Erythroblast (primary cell): ENCODE data around the gene DSCAML1.
"Not testable (repeated sequence)": the region's sequence is repeated elsewhere in the genome, so short reads cannot be mapped to it uniquely, and the experiment has no call there.

Experiments
- DNase-seq, 2 experiments: peaks; one replicate each; lab custom pipeline; 2025; lab: John Stamatoyannopoulos, UW
- GATA1 ChIP-seq: IDR thresholded peaks from 2 replicates; pipeline ENCODE4 v1.6.1; 2011; ENCODE audit warnings: low read depth, mild to moderate bottlenecking, control low read depth, low read length, moderate library complexity
- POLR2A ChIP-seq: IDR thresholded peaks from 2 replicates; pipeline ENCODE4 v1.6.1; 2011; ENCODE audit warnings: mild to moderate bottlenecking, low read length

Gene DSCAML1

DNA sequence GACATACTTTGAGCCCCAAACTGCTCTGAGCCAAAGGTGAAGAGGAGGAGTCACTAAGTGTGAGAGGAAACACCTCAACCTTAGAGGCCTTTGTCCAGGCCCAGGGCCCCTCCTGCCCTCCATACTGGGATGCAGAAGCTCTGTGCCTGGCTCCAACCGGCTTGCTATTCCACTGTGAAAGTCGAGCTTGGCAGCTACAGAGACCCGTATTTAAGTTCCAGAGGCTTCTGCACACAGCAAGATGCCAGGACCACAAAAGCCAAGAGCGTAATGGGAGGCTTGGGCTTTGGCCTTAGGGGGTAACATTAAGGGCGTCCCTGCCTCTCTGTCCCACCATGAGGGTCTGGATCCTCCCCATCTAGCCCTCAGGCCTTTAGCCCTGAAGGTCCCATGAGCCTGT, 31.9 kb downstream of the DSCAML1 start:
- no peak for DNase-seq
- TF ChIP-seq GATA1 (no peak), POLR2A (no peak)

DNA sequence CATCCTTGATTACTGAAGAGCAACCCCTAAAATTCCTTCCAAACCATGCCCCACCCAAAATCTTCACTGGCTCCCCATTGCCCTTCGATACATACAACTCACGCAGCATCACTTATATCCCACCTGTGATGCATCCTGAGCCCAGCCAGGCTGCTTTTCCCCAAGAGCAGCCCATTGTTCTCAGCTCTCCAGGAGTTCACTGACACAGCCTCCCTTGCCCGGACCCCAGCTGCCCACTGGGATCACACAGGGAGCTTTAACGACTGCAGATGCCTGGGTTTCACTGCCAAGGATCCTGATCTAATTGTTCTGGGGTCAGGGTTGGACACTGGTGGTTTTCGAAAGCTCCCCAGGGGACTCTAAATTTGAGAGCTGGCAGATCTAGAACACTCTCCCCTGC, 33.6 kb downstream of the DSCAML1 start:
- DNase-seq: not testable (repeated sequence)

- TF ChIP-seq GATA1: no peak
- no peak for TF ChIP-seq POLR2A
- no peak for DNase-seq
These were observed 35.0 kb downstream of the DSCAML1 start for GRCh38 chr11:117761993-117762392.

DNA sequence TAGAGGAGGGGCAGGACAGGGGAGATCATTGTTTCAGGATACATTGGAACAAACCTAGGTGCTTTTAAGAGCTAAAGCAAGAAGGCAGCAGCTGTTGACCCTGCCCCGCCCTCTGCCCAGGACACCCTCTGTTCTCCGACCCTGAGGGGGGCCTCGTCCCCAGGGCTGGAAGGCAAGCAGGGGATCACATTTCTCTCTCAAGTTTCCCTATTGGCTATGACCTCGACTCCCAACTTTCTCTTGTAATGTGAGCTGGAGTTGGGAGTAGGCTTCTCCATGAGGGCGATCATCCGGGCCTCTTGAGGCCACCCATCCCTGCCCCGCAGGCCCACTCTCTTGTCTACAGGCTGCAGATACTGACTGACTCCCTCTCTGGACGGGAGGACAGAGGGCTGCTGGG, 37.7 kb downstream of the DSCAML1 start:
- TF ChIP-seq POLR2A: no peak
- TF ChIP-seq GATA1: no peak
- no peak for DNase-seq

- no peak for TF ChIP-seq POLR2A
- TF ChIP-seq GATA1: no peak
- no peak for DNase-seq
These were observed 43.0 kb downstream of the DSCAML1 start for GRCh38 chr11:117754030-117754429.

DNA sequence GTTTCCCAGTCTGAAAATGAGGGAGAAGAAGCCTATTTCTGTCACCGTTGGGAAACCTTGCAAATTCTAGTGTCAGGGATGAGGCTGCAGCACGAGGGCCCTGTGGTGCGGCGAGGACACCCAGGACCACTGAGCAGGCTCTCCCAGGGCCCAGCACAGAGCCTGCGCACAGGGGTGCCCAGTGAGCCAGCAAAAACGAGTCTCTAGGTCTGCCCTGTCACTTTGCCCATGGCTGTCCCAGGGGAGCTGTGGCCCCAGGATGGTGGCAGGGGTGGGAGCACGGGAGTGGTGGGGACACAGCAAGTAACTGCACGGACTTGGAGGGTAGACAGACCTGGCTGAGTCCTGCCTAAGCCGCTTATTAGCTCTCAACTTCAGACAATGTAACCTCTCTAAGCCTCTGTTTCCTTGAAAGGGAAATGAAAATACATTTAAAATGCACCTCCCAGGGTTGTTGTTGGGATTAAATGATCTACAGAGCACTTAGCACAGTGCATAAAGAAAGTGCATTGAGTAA, 44.2 kb downstream of the DSCAML1 start:
- no peak for DNase-seq
- no peak for TF ChIP-seq GATA1
- no peak for TF ChIP-seq POLR2A

DNA sequence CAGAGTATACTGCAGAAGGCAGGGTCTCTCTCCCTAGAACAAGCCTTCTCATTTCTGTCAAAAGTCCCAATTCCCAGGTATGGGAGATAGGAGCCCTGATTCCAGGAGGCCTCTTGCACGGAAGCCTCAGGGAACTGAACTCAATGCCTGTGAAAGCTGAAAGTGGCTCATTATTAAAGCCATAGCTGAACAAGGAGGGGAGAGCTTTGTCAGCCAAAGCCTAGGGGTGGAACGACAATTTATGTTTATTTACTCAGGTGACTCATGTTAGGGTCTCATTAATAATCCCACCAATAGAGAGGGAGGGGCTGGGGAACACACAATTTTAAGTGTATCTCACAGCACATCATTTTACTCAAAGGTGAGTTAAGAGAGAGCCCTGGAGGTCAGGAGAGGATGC, 44.9 kb downstream of the DSCAML1 start:
- no peak for TF ChIP-seq POLR2A
- TF ChIP-seq GATA1: no peak
- DNase-seq: no peak

- no peak for TF ChIP-seq GATA1
- no peak for TF ChIP-seq POLR2A
- no peak for DNase-seq
These were observed 45.9 kb downstream of the DSCAML1 start for GRCh38 chr11:117750916-117751662.

- DNase-seq: no peak
- TF ChIP-seq GATA1 (no peak), POLR2A (no peak)
These were observed 46.7 kb downstream of the DSCAML1 start for GRCh38 chr11:117750357-117750756.

DNA sequence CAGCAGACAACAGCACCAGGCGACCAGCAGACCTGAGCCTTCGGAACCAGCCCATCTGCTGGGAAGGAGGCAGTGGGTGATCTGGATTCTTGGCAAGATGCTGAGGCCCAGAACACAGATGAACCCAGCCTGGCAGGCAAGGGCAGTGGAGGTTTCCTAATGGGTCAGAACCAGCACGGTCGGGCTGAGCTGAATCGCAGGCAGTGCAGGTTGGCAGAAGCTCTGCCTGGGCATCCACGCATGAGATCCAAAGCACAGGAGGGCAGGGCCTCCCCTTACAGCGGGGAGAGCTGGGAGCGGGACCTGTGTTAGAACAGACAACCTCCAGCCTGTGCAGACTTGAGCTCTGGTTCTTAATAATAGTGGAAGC, 47.5 kb downstream of the DSCAML1 start:
- DNase-seq: no peak
- TF ChIP-seq POLR2A: no peak
- TF ChIP-seq GATA1: no peak

- no peak for TF ChIP-seq GATA1
- TF ChIP-seq POLR2A: no peak
- DNase-seq: no peak
These were observed 48.1 kb downstream of the DSCAML1 start for GRCh38 chr11:117748771-117749540.

DNA sequence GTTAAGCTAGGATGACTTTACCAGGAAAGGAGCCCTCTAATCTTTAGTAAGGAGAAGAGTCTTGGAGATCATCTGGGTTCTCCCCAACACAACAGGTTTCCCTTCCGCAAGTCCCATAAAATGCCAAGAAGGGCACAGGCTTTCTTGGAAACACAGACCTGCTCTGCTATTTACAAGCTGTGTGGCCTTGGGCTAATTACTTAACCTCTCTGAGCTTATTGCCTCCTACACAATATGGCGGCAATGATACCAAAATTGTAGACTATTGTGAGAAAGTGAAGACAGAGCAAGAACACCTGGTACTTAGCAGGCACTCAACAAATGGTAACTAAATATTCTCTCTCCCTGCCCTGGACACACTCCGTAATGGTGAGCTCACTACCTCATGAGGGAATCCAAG, 49.1 kb downstream of the DSCAML1 start:
- no peak for TF ChIP-seq POLR2A
- no peak for TF ChIP-seq GATA1
- DNase-seq: no peak

DNA sequence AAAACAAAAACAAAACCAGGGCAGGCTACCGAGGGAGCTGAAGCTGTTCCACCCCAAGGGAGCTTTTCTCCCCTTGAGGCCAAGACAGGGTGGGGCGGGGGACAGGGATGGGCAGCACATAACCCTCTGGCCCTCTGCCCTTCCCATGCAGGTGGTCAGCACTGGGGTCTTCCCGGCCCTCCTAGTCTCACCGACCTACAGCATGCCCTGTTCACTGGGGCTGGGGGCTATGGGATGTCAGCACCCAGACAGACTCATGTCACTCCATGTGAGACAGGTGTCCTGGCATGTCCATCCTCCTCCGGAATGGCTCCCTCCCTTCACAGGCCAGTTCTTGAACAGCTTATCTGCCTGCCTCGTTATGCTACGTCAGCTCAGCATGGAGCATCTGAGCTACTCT, 51.7 kb downstream of the DSCAML1 start:
- TF ChIP-seq GATA1: no peak
- TF ChIP-seq POLR2A: no peak
- DNase-seq: no peak

DNA sequence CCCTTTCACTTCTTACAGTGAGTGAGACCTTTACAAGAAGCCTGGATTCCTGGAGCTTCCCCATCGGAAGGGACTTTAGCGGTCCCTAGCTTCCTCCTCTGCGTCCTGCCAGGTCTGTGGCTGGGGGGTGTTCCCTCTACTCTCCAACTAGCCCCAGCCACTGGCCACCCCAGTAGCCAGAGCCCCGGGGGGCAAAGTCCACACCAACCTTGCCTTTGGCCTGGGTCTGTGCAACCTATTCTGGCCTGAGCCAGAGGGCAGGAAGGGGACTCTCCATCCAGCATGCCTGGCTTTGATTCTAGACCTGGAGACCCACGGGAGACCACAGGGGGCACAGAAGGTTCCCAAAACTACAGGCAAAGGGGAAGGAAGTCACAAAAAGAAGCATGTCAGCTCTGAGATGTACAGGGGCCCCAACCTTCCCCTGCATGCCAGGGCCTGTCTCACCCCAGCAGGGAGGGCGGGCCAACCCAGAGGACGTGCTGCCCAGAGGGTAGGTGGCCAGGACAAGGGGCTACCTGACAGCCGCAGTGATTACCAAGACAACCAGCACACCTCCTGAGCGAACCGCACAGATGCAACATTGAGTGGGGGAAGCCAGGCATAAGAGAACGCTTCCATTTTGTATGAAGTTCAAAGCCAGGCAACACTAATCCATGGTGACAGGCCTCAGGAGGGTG, 52.4 kb downstream of the DSCAML1 start:
- DNase-seq: no peak
- TF ChIP-seq GATA1 (no peak), POLR2A (no peak)
